Measurements from ENCODE around the gene SHC3. TPM values are rescaled to one million over a fixed set of nuclear protein-coding genes. Genes with fewer than 3 reads are reported as not detected.

The SHC3 gene
- total RNA-seq, 4 donors from 2014 or later: 1.1 to 4.7 (median 2.5) TPM

GRCh38 chr9:89167788-89168187 lies 10.8 kb downstream of the SHC3 start:
- TF ChIP-seq CTCF (IDR thresholded peaks at IDR 0.05; ENCODE audit: low read depth): no peak

- TF ChIP-seq CTCF (IDR thresholded peaks at IDR 0.05; ENCODE audit: low read depth): no peak
Observed at GRCh38 chr9:89166852-89167251, 11.8 kb downstream of the SHC3 start.

- TF ChIP-seq CTCF (IDR thresholded peaks at IDR 0.05; ENCODE audit: low read depth): no peak
Observed at GRCh38 chr9:89165880-89166279, 12.7 kb downstream of the SHC3 start.

GRCh38 chr9:89165341-89165740 lies 13.3 kb downstream of the SHC3 start:
- no peak for TF ChIP-seq CTCF (IDR thresholded peaks at IDR 0.05; ENCODE audit: low read depth)

- TF ChIP-seq CTCF (IDR thresholded peaks at IDR 0.05; ENCODE audit: low read depth): no peak
Observed at GRCh38 chr9:89161221-89161620, 17.4 kb downstream of the SHC3 start.

GRCh38 chr9:89160806-89161205 lies 17.8 kb downstream of the SHC3 start:
- no peak for TF ChIP-seq CTCF (IDR thresholded peaks at IDR 0.05; ENCODE audit: low read depth)

GRCh38 chr9:89154651-89155336 lies 23.8 kb downstream of the SHC3 start:
- TF ChIP-seq CTCF (IDR thresholded peaks at IDR 0.05; ENCODE audit: low read depth): no peak
